Testis (tissue), 2 donors: ENCODE results near the gene KRT6A.

ENCODE experiments used
- CTCF ChIP-seq, 3 experiments: fragments of 450-650 bp in 2 of 3; fragments of 200-600 bp in 1 of 3; sonication (generic) in 1 of 3; IDR thresholded peaks; one replicate each; pipeline ENCODE4 v1.5.1; 2016 to 2019; ENCODE audit warnings: antibody characterized with exemption in 3 of 3, mild to moderate bottlenecking in 2 of 3, moderate library complexity in 1 of 3
- POLR2A ChIP-seq: fragments of 450-650 bp; IDR thresholded peaks from one replicate; pipeline ENCODE4 v1.6.1; 2017; ENCODE audit warnings: antibody characterized with exemption, mild to moderate bottlenecking, moderate library complexity

- no peak for TF ChIP-seq CTCF (IDR thresholded peaks at IDR 0.05)
- TF ChIP-seq POLR2A, result no peak
These were observed 36.4 kb upstream of the KRT6A start for GRCh38 chr12:52529417-52529816.
